Heart right ventricle (tissue), 16 donors: ENCODE measurements around the gene ADK. TPM values are rescaled to one million over a fixed set of nuclear protein-coding genes. Genes with fewer than 3 reads are reported as not detected.

ENCODE experiments used
- ATAC-seq, 8 donors: fragments of 200-7000 bp; cut with Tn5 transposase; one replicate each; pipeline ENCODE4 v1.9.1; 2020; ENCODE audit warnings: mild to moderate bottlenecking in 8 of 8, moderate library complexity in 8 of 8, moderate number of reproducible peaks in 1 of 8
- DNase-seq, 2 donors: peaks; one replicate each; pipeline ENCODE4 v3.0.0-alpha.2; 2020
- H3K27ac ChIP-seq, 10 donors: fragments of 200-600 bp; sonication (generic) in 2 of 10; one replicate each; pipeline versions ENCODE4 v1.5.0 to v1.8.0; 2020 to 2022; ENCODE audit warnings: mild to moderate bottlenecking in 3 of 10
- H3K27me3 ChIP-seq, 7 donors: fragments of 200-600 bp; one replicate each; pipeline ENCODE4 v1.8.0; 2021 to 2022; ENCODE audit warnings: mild to moderate bottlenecking in 2 of 7
- H3K36me3 ChIP-seq, 9 donors: fragments of 200-600 bp; sonication (generic) in 1 of 9; one replicate each; pipeline versions ENCODE4 v1.5.0 to v1.8.0; 2020 to 2022; ENCODE audit warnings: mild to moderate bottlenecking in 2 of 9
- H3K4me1 ChIP-seq, 9 donors: fragments of 200-600 bp; sonication (generic) in 1 of 9; one replicate each; pipeline versions ENCODE4 v1.5.0 to v1.8.0; 2020 to 2022; ENCODE audit warnings: mild to moderate bottlenecking in 4 of 9
- H3K4me3 ChIP-seq, 10 donors: fragments of 200-600 bp; sonication (generic) in 2 of 10; one replicate each; pipeline versions ENCODE4 v1.5.0 to v1.8.0; 2020 to 2022; ENCODE audit warnings: mild to moderate bottlenecking in 7 of 10, moderate library complexity in 2 of 10
- H3K9me3 ChIP-seq, 11 donors: fragments of 200-600 bp in 10 of 11; sonication (generic) in 2 of 11; one replicate each; pipeline versions ENCODE4 v1.5.0 to v1.8.0; 2013 to 2022; ENCODE audit warnings: mild to moderate bottlenecking in 2 of 11, control low read depth in 1 of 11, moderate library complexity in 1 of 11
- WGBS, 2 donors: extraction: QIAGEN DNeasy Blood & Tissue Kit; methylation state at CpG; one replicate each; pipeline ENCODE4 v1.1.7; 2013; ENCODE audit warnings: inconsistent platforms in 1 of 2; 5-methylcytosine and 5-hydroxymethylcytosine counted together
- intact Hi-C, 10 donors: fragments of 100-400 bp; cut with DNase I; formaldehyde crosslinking; loops; one replicate each; pipeline versions ENCODE4 v1.11.1 to v1.14.2; 2022
- polyA plus RNA-seq, 2 donors: library from polyadenylated mRNA; stranded (reverse); fragments of 200-250 nt; gene quantifications; one replicate each; pipeline ENCODE4 v1.2.3, GENCODE V29; 2013
- total RNA-seq, 10 donors: library from RNA; stranded (reverse); fragmentation: NEBNext Ultra II Directional in 3 of 10; extraction: Animal tissue kit (Norgen Biotek cat#: 25700) in 3 of 10; gene quantifications; one replicate each; pipeline versions ENCODE4 v1.2.1 to v1.2.4, GENCODE V29; 2021 to 2023
- TF ChIP-seq, protein P1 (sequence below), 9 donors: fragments of 200-600 bp; sonication (generic) in 2 of 9; IDR thresholded peaks; one replicate each; pipeline versions ENCODE4 v1.5.0 to v1.8.0; 2021 to 2022; ENCODE audit warnings: antibody characterized with exemption in 9 of 9, mild to moderate bottlenecking in 5 of 9, moderate library complexity in 1 of 9
- donor health status: Arrhythmogenic right ventricular cardiomyopathy.
- donor health status: ischemic (EF 13 %, LVEDD 7.1; RV severe dilation, severe dysfunction).
- donor health status: healthy with polysubstance abuse.
- donor health status: DM: no; HTN: yes; CAD: no.
- donor health status: DM: no; HTN: no; CAD: no.
- donor health status: ischemic (EF 25% LVEDD 6.9; RV normal size, moderate dysfunction).
- donor health status: ischemic (EF 25% LVEDD 5.7; RV mildly dilated, moderate dysfunction).
- donor health status: healthy.
- donor health status: DM: yes; HTN: yes; CAD: no.
- donor health status: Ischemic cardiomyopathy.
- donor health status: ischemic (EF 35%, LVEDD 5.7; RV mildly dilated, moderate dysfunction).
- donor health status: nonischemic (EF 11% LVEDD 7.7; RV severe dilation, severe dysfunction).
- donor health status: DM: yes; HTN: yes; CAD: no.
- donor health status: PGD.
- donor health status: ischemic (EF 29% LVEDD 5.4; RV normal size, mild dysfunction).
- donor health status: nonischemic (EF 23%, LVEDD 6.1; RV moderate dilation, normal function).

ADK gene
- total and polyA plus RNA-seq, 12 donors, result 13.0 to 50.0 (median 39.1) TPM

DNA sequence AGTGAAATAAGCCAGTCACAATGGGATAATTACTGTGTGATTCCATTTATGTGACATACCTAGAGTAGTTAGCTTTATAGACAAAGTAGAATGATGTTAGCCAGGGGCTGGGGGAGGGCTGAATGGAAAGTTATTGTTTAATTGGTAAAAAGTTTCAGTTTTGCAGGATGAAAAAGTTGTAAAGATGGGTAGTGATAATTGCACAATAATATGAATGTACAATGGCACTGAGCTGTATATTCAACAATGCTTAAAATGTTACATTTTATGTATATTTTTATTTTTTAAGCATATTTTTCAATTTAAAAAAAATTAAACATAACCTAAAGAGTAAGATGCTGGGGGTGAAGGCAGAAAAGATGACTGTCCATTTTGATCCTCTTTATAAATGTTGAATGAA lies 459.3 kb downstream of the ADK start:
- no peak overlapping the region for H3K4me3 ChIP-seq
- no peak overlapping the region for H3K27ac ChIP-seq
- intact Hi-C loops, result no loop called here
- H3K4me1 ChIP-seq, result no peaks in the 10 kb centered on the region
- ATAC-seq (no peak), DNase-seq (no peak)
- TF ChIP-seq, protein P1, sequence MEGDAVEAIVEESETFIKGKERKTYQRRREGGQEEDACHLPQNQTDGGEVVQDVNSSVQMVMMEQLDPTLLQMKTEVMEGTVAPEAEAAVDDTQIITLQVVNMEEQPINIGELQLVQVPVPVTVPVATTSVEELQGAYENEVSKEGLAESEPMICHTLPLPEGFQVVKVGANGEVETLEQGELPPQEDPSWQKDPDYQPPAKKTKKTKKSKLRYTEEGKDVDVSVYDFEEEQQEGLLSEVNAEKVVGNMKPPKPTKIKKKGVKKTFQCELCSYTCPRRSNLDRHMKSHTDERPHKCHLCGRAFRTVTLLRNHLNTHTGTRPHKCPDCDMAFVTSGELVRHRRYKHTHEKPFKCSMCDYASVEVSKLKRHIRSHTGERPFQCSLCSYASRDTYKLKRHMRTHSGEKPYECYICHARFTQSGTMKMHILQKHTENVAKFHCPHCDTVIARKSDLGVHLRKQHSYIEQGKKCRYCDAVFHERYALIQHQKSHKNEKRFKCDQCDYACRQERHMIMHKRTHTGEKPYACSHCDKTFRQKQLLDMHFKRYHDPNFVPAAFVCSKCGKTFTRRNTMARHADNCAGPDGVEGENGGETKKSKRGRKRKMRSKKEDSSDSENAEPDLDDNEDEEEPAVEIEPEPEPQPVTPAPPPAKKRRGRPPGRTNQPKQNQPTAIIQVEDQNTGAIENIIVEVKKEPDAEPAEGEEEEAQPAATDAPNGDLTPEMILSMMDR (IDR thresholded peaks at IDR 0.05), result no peak
- H3K9me3 ChIP-seq, result no peaks in the 10 kb centered on the region
- H3K27me3 ChIP-seq, result no peaks in the 10 kb centered on the region
- H3K36me3 ChIP-seq, result no peaks in the 10 kb centered on the region

DNA sequence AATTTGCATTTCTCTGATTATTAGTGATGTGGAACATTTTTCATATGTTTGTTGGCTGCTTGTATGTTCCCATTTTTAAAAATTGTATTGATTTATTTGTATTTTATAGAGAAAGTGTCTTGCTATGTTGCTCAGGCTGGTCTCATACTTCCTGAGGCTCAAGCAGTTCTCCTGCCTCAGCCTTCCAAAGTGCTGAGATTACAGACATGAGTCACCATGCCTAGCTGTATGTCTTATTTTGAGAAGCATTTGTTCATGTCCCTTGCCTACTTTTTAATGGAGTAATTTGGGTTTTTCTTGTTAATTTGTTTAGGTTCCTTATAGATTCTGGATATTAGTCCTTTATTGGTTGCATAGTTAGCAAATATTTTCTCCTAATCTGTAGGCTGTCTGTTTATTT lies 461.2 kb downstream of the ADK start:
- no peak for DNase-seq
- Histone ChIP-seq H3K9me3 (no peaks in the 10 kb centered on the region), H3K36me3 (no peaks in the 10 kb centered on the region), H3K27ac (no peak overlapping the region), H3K4me3 (no peak overlapping the region), H3K4me1 (no peaks in the 10 kb centered on the region), H3K27me3 (no peaks in the 10 kb centered on the region)
- TF ChIP-seq, protein P1 (IDR thresholded peaks at IDR 0.05), result no peak
- no peak for ATAC-seq
- intact Hi-C loops, result no loop called here

DNA sequence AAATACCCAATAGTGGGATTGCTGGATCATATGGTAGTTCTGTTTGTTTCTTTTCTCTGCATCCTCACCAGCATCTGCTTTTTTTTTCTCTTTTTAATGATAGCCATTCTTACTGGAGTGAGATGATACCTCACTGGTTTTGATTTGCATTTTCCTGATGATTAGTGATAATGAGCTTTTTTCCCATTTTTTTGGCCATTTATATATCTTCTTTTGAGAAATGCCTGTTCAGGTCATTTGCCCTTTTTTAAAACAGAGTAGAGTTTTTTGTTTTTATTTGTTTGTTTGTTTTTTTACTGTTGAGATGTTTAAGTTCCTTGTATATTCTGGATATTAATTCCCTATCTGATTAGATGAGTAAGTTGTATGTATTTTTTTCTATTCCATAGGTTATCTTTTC lies 469.6 kb downstream of the ADK start:
- Histone ChIP-seq H3K27ac (no peak overlapping the region), H3K36me3 (no peaks in the 10 kb centered on the region), H3K4me1 (no peaks in the 10 kb centered on the region), H3K9me3 (peaks cover 0 to 24% (median 6%) of the 10 kb centered on the region in 11 donors), H3K27me3 (no peaks in the 10 kb centered on the region), H3K4me3 (no peak overlapping the region)
- ATAC-seq (no peak), DNase-seq (no peak)
- TF ChIP-seq, protein P1 (IDR thresholded peaks at IDR 0.05), result no peak
- intact Hi-C loops, result no loop called here

DNA sequence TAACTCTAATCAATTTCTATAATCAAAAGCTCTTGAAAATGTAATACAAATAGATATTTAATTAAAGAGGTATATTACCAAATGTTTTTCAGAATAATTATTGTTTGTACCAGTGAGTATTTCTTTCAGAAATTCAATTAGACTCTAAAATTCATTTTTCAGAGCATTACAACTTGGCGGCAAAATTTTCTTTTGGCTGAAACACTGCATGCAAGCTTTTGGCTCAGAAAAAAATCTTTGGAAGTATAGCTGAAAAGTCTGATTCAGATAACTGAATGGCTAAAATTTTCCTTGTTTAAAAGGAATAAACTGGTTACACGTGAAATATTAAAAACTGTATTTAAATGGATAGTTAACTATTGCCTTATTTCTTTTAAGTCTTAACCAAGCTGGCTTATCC lies 472.8 kb downstream of the ADK start:
- 75 to 79% methylated on average over 2 of the region's 2 CpGs for WGBS, 2 donors
- Histone ChIP-seq H3K27me3 (no peaks in the 10 kb centered on the region), H3K9me3 (peaks cover 0 to 17% (median 6%) of the 10 kb centered on the region in 11 donors), H3K36me3 (no peaks in the 10 kb centered on the region), H3K27ac (no peak overlapping the region), H3K4me3 (no peak overlapping the region), H3K4me1 (no peaks in the 10 kb centered on the region)
- intact Hi-C loops, result no loop called here
- ATAC-seq (no peak), DNase-seq (no peak)
- TF ChIP-seq, protein P1 (IDR thresholded peaks at IDR 0.05), result no peak

DNA sequence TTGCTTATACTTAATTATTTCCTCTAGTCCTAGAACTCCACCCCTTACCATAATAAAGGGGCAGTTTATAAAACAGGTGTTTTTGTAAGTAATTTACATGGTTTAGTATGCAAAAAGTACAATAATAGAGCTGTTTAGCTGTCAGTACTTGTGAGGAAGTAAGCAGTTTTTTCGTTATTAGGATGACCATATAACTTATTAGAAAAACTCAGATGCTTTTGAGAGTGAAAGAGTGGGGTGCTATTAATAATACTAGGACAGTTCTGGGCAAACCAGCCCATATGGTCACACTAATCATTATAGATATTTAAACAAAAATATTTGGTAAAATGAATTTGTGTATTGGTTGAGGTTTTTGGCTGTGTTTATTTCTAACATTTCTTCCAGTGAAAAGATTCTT lies 473.5 kb downstream of the ADK start:
- Histone ChIP-seq H3K27ac (no peak overlapping the region), H3K4me1 (no peaks in the 10 kb centered on the region), H3K27me3 (no peaks in the 10 kb centered on the region), H3K9me3 (peaks cover 0 to 17% (median 6%) of the 10 kb centered on the region in 11 donors), H3K4me3 (no peak overlapping the region), H3K36me3 (peaks cover 0 to 2% (median 0%) of the 10 kb centered on the region in 9 donors)
- 93 to 94% methylated on average over 1 of the region's 1 CpG for WGBS, 2 donors
- no peak for ATAC-seq
- no peak for DNase-seq
- TF ChIP-seq, protein P1 (IDR thresholded peaks at IDR 0.05), result no peak
- intact Hi-C loops, result no loop called here
